ACC112 (cell line): Measurements from ENCODE around the gene RACGAP1.

Source experiments
- H2AFZ ChIP-seq: fragments of 200-600 bp; sonication (generic); one replicate; pipeline ENCODE4 v1.6.0; 2017; ENCODE audit warnings: antibody characterized with exemption, low read length; ENCODE audit not compliant: unreplicated experiment
- H3K27ac ChIP-seq: fragments of 200-600 bp; sonication (generic); 2 replicates; pipeline ENCODE4 v1.5.1; 2014; ENCODE audit warnings: low read depth, mild to moderate bottlenecking, antibody characterized with exemption, low read length, moderate library complexity
- H3K27me3 ChIP-seq: fragments of 200-600 bp; sonication (generic); 2 replicates; pipeline ENCODE4 v1.6.1; 2014; ENCODE audit warnings: mild to moderate bottlenecking, antibody characterized with exemption, low read length, moderate library complexity, mixed read lengths; ENCODE audit not compliant: insufficient read depth
- H3K36me3 ChIP-seq: fragments of 200-600 bp; sonication (generic); 2 replicates; pipeline ENCODE4 v1.6.1; 2016; ENCODE audit warnings: mild to moderate bottlenecking, antibody characterized with exemption, low read length, moderate library complexity, mixed read lengths; ENCODE audit not compliant: insufficient read depth
- H3K4me1 ChIP-seq: fragments of 200-600 bp; sonication (generic); one replicate; pipeline ENCODE4 v1.6.1; 2016; ENCODE audit warnings: low read length, mixed read lengths; ENCODE audit not compliant: insufficient read depth, unreplicated experiment, control insufficient read depth
- H3K4me3 ChIP-seq: fragments of 200-600 bp; sonication (generic); 2 replicates; pipeline ENCODE4 v1.5.1; 2014; ENCODE audit warnings: mild to moderate bottlenecking, low read depth, low read length
- H3K79me2 ChIP-seq: fragments of 200-600 bp; sonication (generic); one replicate; pipeline ENCODE4 v1.6.0; 2016; ENCODE audit warnings: low read length; ENCODE audit not compliant: control insufficient read depth, unreplicated experiment, insufficient read depth

RACGAP1 gene

DNA sequence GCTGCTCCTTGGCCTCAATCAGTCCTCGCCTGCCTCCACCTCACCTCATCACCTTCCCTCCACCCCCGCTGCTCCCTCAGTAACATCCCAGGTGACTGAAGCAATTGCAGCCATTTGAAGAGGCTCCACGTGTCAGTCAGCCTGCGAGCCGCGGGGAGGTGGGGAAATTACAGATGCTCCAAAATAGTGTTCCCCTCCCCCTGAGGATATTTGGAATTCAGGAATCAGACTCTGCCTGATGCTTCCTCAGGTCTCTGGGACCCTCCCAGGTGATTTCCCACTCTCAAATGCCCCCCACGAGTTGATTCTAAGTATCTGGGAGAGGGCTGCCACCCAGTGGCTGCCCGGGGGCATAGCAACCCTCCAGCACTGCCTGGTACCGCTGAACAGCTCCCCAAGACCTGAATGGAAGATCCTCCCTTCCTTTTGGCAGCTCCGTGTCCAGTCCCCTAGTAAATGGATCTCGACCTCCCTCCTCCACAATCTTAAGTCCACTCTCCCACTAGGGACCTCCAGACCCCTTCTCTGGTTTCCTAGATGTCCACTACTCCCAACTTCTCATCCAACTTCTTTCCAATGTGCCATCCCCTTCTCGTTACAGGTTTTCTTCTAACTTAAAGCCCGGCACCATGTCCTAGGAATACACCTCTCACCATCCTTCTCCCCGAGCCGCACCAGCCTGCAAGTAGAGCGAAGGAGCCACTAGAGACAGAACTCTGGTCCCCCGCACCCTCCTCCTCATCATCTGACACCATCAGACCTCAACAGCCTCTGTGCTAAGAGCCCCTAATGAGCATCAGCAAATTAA, 30.7 kb upstream of the RACGAP1 start:
- Histone ChIP-seq H3K79me2 (no peaks in the 10 kb centered on the region), H2AFZ (no peak overlapping the region), H3K36me3 (no peaks in the 10 kb centered on the region), H3K4me1 (peaks cover 5% of the 10 kb centered on the region), H3K4me3 (no peak overlapping the region; the same call in 1 of the 2 replicates), H3K27me3 (peaks cover 33% of the 10 kb centered on the region), H3K27ac (no peak overlapping the region)

DNA sequence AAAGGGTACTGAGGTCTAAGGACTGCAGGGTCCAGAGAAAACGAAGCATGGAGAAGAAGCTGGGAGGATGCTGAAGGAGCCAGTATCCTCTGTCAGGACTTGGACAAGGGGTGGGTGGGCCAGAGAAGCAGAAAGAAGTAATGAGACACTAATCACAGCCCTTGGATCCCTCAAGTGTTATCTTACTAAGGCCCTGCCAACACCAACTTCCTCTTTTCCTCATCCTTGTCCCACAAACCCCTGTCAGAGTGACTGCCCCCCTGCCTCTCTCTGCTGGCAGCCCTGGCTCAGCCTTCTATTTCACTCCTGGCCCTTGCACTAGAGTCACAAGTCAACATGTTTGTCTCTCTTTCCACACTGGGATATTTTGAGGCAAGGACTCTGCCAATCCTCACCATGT, 28.3 kb upstream of the RACGAP1 start:
- H3K27ac ChIP-seq, result no peak overlapping the region
- no peak overlapping the region for H3K4me3 ChIP-seq
- no peaks in the 10 kb centered on the region for H3K36me3 ChIP-seq
- no peak overlapping the region for H2AFZ ChIP-seq
- no peaks in the 10 kb centered on the region for H3K79me2 ChIP-seq
- peaks cover 5% of the 10 kb centered on the region for H3K4me1 ChIP-seq
- peaks cover 38% of the 10 kb centered on the region for H3K27me3 ChIP-seq

DNA sequence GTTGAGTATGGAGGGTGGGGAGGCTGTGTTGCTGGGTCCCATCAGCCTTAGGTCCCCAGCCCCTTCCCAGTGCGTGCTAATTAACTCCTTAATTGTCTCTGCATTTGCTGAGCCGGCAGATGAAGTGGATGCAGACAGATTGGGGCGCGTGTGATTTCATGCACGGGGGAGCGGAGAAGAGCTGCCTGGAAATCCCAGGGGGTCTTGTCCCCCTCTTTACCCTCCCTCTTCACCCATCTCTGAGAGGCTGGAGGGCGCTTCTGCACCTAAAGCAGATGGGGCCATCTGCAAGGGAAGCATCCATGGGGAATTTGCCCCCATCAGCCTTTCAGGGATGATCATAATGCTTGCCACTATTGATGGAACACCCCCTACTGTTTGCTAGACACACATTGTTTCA, 27.7 kb upstream of the RACGAP1 start:
- Histone ChIP-seq H3K4me3 (no peak overlapping the region), H3K27me3 (peaks cover 38% of the 10 kb centered on the region), H2AFZ (no peak overlapping the region), H3K79me2 (no peaks in the 10 kb centered on the region), H3K4me1 (peaks cover 5% of the 10 kb centered on the region), H3K27ac (no peak overlapping the region), H3K36me3 (no peaks in the 10 kb centered on the region)

DNA sequence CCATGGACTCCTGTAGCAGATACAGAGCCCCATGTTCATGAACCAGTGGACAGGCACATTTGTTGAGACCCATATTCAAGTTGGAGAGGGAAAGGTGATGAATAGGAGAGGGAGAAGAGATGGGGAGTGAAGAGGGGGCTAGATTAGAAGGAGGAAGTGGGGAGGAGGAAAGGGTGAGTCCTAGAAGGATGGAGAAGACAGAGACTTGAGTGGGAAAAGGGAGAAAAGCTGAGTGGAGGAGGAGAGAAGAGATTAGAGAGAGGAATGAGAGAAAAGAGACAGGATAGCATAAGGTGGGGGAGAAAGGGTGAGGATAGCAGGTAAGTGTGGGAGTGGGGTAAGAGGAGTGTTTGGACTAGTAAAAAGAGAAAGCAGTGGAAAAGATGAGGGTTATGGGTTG, 27.2 kb upstream of the RACGAP1 start:
- no peak overlapping the region for H3K27ac ChIP-seq
- peaks cover 38% of the 10 kb centered on the region for H3K27me3 ChIP-seq
- no peaks in the 10 kb centered on the region for H3K79me2 ChIP-seq

DNA sequence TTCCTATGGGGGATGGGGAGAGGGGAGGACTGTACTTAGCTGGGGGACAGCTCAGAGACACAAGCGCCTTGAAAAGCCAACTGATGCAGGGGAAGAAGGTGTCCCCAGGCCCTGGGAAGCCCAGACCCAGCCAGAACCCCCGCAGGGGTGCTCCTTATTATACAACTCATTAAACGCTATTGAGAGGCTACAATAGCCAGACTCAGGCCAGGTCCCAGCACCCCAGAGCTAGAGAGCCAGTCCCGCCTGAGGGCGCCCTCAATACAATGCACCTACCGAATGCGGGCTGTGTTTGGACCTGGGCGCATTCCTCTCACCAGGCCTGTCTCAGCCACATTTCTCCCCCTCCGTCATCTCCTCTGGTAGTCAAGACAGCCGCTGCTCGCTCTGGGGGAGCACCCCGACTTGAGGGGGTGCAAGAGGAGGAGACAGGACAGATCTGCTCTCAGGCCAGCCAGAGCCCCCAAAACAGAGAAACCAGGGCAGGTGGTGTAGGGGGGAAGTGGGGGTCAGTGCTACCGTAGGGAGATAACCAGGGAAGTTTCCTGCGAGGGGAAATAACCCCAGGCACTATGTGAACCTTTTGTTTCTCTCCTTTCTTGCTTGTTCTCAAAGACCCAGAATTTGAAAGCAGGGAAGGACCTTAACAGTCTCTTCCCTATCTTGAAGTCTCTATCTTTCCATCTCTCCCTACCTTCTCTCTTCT, 26.0 kb upstream of the RACGAP1 start:
- Histone ChIP-seq H3K36me3 (no peaks in the 10 kb centered on the region), H3K27me3 (peaks cover 29% of the 10 kb centered on the region), H3K4me1 (no peaks in the 10 kb centered on the region), H2AFZ (no peak overlapping the region), H3K27ac (no peak overlapping the region), H3K4me3 (no peak overlapping the region), H3K79me2 (no peaks in the 10 kb centered on the region)

More for the DNA sequence above, 27.2 kb upstream of the RACGAP1 start:
- no peak overlapping the region for H2AFZ ChIP-seq
- no peak overlapping the region for H3K4me3 ChIP-seq
- H3K36me3 ChIP-seq, result no peaks in the 10 kb centered on the region
- peaks cover 5% of the 10 kb centered on the region for H3K4me1 ChIP-seq

DNA sequence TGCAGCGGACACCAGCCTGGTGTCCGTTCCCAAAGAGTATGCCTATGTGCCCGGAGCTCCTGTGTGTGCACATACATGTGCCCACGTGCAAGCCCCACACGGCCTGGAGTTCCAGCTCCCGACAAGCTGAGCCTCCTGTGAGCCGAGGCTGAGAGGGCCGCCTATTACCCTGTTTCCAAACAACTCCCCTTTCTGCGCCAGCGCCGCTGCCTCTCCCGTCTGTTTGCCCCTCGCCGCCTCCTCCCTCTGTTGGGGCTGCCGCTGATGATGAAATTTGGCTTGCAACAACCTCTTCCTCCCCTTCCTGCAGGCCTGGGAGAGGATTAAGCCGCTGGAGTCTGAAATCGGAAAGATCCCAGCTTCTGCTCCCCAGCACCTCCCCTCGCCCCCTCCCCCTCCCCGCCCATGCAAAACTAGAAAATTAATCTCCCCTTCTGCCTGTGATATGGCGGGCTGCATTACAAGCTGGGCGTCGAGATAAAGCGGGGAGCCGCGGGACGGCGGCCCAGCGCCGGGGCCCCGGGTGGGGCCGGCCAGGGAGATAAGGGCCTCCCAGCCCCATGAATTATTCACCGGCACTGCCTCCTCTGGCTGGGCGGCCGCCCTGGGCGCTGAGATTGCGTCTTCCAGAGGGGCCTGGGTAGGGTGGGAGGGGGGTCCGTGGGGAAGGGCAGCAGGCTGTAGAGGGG, 25.3 kb upstream of the RACGAP1 start:
- H3K27ac ChIP-seq, result no peak overlapping the region
- peaks cover 28% of the 10 kb centered on the region for H3K27me3 ChIP-seq
- H2AFZ ChIP-seq, result peak overlapping the region; percentile 91
- no peaks in the 10 kb centered on the region for H3K79me2 ChIP-seq
- peak overlapping the region; percentile 63 for H3K4me3 ChIP-seq
- H3K36me3 ChIP-seq, result no peaks in the 10 kb centered on the region
- H3K4me1 ChIP-seq, result no peaks in the 10 kb centered on the region

DNA sequence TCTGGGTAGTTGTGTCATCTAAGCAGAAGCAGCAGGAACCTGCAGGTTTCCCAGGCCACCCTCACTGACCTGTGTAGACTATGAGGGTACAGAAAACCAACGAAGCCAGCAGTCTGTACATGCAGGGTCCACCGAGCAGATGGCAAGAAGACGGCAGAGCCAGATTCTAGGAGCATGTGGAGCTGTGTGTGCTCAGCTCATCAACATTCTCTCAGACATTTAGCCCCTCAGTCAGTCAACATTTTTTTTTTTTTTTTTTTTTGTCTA, 24.8 kb upstream of the RACGAP1 start:
- Histone ChIP-seq H3K36me3 (no peaks in the 10 kb centered on the region), H3K27me3 (peaks cover 28% of the 10 kb centered on the region), H3K4me3 (no peak overlapping the region), H3K27ac (no peak overlapping the region), H2AFZ (no peak overlapping the region), H3K79me2 (no peaks in the 10 kb centered on the region), H3K4me1 (no peaks in the 10 kb centered on the region)

DNA sequence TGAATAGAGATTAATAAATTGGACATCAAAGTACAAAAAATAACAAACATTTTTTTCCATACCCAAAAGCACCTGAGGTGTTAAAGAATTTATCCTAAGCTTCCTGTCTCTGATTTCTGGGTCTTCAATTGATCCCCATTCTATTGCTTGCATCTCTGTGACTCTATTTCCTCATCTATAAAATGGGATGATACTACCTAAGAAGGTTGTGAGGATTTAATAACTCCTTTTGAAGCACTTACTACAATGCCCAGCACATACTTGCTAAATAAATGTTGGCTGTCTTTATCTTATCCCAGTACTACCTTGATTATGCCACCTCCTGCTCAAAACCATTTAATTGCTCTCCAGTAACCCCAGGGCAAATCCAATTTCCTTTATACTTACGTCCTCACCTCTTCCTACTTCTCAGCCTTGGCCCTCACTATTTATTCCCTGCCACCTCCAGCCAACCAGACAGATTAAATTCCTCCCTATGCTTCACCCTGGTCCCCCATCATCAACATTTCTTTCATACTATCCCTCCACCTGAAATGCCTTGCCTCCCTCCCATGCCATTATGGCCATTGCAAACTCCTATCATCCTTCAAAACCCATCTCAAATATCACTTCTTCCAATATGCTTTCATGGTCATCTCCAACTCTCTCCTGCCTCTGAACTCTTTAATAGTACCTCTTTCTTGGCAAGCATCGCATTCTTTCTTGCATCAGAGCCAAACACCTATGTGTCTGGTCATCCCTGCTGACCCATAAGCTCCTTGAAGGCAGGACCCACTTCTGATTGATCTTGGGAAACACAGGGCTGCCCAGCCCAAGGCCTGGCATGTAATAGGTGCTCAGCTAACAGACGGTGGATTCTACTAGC, 24.2 kb upstream of the RACGAP1 start:
- Histone ChIP-seq H3K27me3 (peaks cover 28% of the 10 kb centered on the region), H3K4me1 (no peaks in the 10 kb centered on the region), H3K79me2 (no peaks in the 10 kb centered on the region), H3K27ac (no peak overlapping the region), H3K36me3 (no peaks in the 10 kb centered on the region), H2AFZ (no peak overlapping the region), H3K4me3 (no peak overlapping the region)

DNA sequence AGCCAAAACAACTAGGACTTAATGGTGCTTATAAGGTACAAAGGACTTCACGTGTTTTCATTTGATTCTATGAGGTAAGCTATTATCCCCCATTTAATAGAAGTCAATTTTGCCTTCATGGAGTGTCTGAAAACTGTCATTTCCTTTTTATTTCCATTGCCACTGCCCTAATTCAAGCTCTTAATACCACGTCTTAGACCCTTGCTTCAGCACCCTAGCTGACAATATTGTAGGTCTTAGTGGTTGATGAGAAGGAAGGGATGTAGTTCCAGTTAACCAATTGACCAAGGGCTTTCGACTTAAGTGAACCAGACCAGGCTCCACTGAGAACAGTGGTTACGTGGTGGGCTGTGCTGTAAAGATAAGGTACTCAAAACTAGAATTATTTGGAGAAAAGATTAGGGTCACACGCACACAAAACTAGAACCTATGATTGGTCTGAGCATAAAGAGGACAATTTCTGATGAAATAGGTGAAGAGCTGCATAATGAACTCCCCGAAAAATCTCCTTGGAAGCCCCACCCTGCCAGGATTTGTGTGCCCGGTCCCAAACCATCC, 22.5 kb upstream of the RACGAP1 start:
- Histone ChIP-seq H3K27ac (no peak overlapping the region), H2AFZ (no peak overlapping the region), H3K4me1 (no peaks in the 10 kb centered on the region), H3K36me3 (no peaks in the 10 kb centered on the region), H3K4me3 (no peak overlapping the region), H3K79me2 (no peaks in the 10 kb centered on the region), H3K27me3 (peaks cover 22% of the 10 kb centered on the region)

DNA sequence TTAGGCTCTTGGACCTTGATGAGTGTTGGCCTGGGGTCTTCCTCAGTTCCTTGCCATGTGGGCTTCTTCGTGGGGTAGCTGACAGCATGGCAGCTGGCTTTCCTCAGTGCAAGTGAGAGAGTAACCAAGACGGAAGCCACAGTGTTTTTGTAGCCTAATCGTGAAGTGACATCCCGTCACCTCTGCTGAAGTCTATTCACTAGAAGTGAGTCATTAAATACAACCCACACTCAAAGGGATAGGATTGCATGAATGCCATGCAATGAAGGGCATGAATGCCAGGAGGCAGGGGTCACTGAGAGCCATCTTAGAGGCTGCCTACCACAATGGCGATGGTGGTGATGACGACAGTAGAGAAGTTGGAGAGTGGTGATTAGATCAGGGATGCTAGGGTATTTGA, 18.6 kb upstream of the RACGAP1 start:
- H3K27me3 ChIP-seq, result no peaks in the 10 kb centered on the region

More for the DNA sequence above, 18.6 kb upstream of the RACGAP1 start:
- Histone ChIP-seq H3K27ac (no peak overlapping the region), H3K36me3 (no peaks in the 10 kb centered on the region), H3K4me3 (no peak overlapping the region), H2AFZ (no peak overlapping the region), H3K4me1 (no peaks in the 10 kb centered on the region), H3K79me2 (no peaks in the 10 kb centered on the region)
